Measurements from ENCODE around the gene POLL.
"Not testable (repeated sequence)": the region's sequence is repeated elsewhere in the genome, so short reads cannot be mapped to it uniquely, and the experiment has no call there.

POLL gene

DNA sequence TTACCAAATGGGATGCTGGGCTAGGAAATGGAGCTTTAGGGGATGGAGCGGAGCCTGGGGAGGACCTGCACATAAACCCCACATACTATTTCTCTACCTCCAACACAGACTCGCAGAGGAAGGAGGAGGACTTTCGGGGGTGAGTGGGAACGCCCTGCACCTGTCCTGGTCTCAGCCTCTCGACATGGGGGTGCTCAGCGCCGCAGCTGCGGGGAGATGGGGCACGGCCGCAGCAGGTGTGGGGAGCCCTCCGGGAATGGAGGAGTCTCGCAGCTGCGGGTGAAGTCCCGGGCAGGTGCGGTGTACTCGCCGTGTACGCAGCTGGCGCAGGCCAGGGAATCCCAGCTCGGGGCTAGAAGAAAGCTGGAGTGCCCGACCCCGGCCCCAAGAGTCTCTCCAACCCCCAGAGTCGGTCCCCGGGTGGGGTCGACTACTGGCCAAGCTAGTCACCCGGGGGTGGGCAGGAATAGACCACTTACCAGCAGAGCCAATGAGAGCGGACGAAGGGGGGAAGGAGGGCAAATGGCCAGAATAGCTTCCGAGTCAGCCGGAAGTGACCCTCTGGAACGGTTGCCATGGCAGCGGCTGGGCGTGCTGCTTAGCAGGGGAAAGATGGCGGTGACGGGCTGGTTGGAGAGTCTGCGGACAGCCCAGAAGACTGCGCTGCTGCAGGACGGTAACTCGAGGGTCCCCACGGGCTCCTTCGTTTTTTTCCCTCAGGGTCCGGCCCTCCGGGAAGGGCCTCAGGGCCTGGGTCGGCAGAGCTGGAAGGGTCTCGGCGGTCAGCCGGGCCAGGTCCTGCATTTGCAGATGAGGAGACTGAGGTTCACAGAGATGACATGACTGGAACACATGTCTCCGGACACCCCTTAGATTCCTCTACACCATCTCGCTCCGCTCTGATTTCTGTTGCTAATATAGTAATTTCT, at the start of gene POLL, which contains the start of gene DPCD:
POLL (minus strand) TSS at position 533 of the 929 bp plus-strand sequence. CDS start 897 bp downstream, outside the sequence.
DPCD (plus strand) TSS at position 597 of the 929 bp plus-strand sequence; CDS start at position 613, 16 bp downstream.
- DNase-seq = peak; percentile 87

DNA sequence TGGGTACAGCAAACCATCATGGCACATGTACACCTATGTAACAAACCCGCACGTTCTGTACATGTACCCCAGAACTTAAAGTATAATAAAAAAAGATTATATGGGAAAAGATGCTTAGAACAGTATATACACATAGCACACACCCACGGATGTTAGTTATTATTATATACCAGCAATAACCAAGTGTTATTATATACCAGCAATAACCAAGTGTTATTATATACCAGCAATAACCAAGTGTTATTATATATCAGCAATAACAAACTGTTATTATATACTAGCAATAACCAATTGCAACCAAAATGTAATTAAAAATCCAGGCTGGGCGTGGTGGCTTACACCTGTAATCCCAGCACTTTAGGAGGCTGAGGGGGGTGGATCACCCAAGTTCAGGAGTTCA, 45.5 kb upstream of the POLL start:
- not testable (repeated sequence) for DNase-seq

DNA sequence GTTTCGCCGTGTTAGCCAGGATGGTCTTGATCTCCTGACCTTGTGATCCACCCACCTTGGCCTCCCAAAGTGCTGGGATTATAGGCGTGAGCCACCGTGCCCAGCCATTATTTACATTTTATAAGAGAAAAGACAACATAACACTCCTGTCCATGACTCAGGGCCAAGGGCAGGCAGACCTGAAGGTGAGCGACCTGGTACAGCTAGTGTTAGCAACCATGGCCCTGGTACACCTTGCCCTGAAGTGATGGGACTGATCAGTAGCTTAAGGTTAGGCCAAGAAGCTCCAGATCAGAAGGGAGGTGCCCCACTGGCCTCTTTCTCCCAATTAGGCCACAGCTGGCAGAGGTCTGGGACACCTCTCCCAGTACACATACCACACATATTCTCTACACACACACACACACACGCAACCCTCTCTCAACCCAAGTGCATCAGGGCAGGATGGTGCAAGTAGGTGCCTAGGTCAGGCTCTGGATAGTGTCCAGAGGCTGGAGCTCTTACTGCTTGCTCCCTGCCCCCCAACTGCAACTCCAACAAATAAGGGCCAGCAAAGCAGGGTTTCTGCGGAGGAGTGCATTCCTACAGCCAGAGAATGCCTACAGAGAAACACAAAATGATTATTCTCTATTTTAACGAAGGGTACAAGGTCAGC, 43.9 kb upstream of the POLL start:
- DNase-seq = no peak

DNA sequence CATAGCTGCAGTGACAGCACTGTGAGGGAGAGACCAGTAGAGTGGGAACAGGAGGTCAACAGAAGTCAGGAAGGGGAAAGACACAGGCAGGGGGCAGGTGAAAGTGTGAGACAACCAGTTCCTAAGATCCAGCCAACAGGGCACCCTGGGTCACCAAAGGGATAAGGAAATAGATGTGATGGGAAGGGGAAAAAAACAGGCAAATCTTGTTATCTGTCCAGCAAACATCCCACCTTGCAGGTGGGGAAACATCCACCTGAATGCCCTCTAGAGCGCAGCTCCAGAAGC, 42.5 kb upstream of the POLL start:
- DNase-seq = no peak

DNA sequence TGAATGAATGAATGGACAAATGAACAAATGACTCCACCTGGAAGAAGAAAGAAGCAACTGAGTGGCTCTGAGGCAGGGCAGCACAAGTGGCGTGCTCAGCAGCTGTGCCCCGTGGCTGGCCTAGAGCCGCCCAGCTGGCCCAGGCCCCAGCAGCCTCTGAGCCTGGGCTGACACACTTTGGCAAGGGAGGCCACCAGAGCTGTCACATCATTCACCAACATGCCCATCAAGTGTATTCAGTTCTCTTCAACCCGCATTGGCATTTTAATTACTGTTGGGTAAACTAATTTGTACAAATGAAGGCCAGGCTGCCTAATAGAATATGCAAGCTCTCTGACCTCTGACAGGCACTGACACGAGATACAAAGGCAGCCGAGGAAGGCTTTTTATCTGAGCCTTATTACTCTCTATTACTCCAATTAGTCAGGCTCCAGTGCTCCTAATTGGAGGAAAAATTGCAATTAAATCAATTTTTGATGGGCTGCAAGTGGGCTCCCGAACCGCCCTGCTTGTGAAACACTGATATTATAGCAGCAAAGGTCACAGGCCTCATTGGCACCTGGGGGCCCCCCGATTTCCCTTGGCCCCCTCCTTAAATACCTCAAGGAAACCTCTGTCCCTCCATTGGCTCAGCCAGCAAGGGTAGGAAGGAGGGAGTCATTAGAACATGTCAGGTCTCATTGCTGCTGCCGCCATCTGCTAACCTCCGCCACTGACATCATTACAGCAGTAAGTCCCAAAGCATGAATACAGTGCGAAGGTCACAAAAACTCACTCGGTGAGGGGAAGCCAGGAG, 42.0 kb upstream of the POLL start:
- DNase-seq = no peak

DNA sequence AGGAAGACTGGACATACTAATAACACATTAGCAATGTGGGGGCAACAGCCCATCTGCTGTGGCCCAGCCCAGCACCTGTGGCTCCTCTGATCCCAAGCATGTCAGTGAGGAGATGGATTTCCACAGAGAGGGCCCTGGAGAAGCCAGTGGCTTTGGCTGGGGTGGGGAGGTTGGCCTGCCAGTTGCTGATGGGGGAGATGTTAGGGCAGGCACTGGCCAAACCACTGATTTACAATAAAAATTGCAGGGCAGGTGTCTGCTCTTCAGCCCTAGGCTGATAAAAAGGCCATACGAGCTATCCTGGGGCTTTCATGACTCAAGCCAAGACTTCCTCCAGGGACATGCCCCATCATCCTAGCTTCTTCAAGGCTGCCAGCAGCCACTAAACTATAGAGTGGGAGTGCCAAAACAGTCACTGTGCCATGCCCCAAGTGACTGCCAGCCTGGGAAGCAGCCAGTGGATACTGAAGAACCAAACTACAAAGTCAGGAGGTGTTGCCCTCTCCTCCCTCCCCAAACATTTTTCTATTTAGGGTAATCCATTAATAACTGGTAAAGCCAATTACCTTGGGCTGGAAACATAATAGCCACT, 37.9 kb upstream of the POLL start:
- DNase-seq = no peak

DNA sequence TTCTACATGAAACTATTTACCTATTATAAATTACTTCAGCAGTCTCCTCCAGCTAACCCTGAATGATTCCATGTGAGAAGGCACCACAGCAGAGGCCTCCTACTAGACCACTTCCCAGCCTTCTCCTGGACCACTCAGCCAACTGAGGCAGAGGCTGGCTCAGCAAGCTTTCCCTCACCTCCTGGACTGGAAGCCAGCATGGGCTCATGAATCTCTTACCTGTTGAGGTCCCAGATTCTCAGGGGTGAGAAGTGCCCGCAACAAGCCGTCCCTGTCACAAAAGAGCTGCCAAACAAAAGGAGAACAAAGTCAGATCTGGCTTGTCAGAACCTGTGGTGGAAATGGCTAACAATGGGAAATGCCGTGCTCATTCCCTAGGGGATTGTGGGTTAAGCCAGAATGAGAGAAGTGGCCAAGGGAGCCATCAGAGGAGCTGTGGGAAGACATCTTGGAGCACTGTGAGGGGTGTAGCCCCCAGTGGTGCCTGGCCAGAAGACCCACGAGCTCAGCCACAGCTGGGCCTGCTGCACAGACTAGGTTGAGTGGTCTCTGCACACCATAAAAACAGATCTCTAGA, 36.6 kb upstream of the POLL start:
- DNase-seq = no peak

DNA sequence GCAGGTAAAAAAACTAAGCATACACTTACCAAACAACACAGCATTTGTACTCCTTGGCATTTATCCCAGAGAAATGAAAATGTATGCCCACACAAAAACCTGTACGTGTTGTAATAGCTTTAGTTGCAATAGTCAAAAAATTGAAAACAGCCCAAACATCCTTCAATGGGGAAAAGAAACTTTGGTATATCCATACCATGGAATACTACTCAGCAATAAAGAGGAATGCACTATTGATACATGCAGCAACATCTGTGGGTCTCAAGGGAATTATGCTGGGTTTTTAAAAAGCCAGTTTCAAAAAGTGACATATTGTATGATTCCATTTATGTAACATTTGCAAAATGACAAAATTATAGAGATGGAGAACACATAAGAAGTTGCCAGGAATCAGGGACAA, 35.5 kb upstream of the POLL start:
- DNase-seq = no peak

DNA sequence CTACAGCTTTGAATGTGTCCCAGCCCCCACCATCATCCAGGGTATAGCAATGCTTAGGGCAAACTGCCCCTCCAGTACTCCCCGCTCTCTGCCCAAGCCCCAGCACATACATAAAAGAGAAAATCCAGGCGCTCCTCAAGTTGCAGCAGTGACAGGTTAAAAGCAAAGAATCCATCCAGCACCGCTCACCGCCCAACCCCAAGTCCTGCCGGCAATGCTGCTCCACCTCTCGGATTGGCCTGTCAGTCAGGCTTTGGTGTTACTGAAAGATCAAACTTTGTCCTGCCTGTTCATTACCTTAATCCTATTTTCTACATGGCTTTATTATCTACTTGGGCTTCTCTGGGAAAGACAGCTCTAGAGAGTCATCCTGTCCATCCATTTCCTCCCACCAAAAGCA, 31.9 kb upstream of the POLL start:
- DNase-seq = no peak

DNA sequence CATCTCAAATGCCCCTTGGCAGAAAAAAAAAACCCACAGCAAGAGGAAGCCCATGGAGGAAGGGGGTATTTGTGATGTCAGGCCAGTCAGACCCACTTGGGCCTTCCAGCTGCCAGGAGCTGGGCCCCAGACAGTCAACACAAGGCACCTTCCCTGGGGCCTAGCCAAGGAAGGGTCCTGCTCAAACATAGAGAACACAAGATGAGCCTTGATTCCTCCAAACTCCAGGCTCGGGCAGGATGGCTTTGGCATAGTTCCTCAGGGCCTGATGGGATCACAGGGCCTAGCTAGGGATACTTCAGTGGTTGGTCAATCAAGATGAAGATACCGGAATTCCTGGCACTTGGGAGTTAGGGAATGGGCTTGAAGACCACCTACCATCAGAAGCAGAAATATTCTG, 30.8 kb upstream of the POLL start:
- DNase-seq = no peak

DNA sequence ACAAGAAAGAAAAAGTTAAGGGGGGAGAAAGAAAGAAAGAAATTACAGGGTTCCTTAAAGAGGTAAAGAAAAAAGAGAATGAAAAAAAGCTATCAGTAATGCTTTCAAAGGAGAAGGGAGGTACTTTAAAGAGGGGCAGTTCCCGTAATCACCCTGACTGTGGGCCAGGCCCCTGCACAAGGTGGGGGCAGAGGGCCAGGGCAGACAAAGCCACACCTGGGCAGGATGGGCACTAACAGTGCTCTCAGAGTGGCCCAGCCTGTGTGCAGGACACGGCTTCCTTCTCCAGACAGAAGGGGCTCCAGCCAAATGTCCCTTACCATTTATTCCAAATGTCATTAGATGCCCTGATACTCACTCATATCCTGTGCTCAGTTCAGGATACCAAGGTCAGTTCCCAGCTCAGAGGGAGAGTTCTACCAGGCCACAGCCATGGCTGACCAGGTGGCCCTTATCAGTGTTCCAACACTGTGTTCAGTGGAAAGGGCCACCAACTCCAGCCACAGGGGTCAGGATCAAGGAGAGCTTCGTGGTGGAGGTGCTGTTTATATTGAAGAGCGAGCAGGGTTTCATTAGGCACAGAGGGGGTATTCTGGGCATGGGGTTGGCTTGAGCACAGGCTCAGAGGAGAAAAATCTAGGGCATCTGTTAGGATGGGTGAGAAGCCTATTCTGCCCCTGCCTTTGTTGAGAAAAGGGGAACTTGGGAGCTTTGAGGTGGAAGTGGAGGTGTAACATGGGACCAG, 29.9 kb upstream of the POLL start:
- no peak for DNase-seq

DNA sequence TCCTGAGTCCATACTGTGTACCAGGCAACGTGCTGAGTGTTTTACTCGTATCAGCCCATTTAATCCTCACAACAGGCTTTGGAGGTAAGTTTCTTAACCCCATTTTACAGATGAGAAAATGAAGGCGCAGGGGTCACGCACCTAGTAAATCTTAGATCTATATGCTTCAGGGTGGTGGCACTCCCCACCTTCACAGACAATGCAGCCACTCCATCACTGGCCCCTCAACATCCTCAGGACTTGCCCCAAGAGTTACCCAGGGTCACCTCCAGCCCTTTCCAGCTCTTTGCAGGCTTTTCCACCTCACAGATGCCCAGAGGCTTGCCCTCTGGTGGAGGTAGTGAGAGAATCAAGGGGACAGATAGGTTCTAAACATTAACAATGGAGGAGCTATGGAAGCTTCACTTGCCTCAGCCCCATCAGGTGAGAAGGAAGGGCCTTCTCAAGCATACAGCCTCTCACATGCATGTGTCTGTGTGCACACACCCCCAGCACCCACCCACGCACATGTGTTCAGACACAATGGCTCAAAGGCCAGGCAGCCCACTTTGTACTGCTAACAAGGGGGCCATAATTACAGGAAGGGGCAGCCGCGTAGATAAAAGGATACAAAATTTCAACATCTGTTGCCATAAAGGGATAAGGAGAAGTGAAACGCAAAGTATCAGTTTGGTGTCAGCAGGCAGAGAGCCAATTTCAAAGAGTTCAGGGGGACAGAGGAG, 29.2 kb upstream of the POLL start:
- DNase-seq = no peak

DNA sequence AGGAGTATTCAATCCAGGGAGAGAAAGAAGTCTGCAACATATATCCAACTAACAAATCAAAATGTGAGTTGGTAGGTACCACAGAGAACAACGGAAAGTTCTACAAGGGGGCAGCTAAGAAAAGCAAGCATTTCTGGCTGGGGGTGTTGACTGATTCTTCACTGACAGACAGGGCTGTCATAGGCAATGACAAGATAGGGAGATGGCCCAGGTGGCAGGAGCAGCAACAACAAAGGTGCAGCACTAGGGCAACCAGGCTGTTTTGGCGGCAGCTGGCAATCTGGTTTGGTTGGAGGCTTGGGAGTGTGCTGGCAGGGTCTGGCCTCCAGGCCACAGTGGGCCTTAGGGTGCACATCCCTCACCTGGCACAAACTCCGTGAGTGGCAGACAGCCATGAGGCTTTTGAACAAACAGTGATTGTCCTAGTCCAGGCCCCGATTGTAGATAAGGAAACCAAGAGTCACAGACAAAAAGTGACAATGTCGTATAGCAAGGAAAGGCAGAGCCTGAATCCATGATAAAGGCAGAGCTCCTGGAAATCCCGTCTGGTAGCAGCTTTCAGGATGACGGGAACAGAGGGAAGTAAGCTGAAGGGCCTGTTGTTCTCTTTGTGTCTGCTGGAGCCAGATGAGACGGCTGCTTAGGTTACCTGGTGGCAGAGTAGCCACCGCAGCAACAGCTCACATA, 28.5 kb upstream of the POLL start:
- DNase-seq = no peak

DNA sequence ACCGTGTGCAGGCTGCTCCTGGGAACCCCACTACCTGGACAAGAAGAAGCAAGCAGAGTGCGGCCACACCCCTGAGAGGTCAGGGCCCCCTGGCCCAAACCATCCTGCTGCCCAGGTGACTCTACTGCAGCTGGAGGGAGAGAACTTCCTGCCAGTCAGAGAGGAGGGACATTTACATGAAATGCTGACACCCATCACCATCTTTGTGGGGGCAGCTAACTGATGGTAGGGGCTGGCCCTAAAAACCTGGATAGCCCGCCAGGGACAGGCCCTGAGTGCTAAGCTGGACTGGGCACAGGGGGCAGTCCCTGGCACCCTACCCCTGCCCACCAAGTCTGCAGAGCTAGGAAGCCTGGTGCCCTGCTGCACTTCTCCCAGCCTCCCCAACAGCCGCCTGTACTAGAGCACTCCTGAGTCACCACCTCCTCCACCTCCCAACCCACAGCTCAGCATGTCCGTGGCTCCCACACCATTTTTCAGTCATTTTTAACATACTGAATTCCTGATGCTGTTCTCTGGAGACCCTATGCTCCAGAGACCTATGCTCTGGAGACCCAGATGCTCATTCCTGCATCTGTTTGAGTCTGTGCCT, 27.6 kb upstream of the POLL start:
- no peak for DNase-seq

DNA sequence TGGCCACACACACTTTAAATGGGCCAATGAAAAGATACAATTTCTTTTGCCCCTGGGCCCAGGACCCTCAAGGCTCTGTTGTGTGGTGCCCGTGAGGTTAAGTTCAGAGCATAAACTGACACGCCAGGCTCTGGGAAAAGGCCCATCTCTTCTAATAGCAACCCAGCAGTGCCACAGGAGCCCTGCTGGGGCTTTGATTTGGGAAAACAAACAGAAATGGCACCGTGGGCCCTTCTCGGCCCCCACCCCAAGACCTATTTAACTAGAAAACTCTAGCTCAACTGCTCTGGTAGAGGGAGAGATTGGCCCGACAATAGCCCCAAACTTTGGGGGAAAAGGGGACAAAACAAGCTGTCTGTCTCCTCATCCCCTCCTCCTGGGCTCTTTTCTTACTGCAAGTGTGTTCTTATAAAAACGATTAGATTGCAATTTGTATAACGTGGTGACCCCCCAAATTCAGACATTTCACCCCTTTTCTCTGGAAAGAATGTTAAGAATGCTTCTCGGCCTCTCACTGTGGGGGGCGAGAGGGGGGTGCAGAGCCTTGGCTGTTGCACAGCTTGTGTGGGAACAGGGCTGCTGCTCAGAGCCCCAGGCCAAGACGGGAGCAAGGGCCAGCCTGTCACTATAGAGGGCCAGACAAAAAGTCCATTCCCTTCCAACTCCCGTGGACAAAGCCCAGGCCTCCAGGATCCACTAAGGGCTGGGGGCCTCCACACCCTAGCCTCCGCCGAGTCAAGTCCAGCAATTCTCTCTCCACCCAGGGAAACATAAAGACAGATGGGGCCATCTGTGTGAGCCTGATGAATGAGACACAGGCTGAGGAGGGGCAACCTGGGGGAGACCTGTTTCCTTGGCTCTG, 26.8 kb upstream of the POLL start:
- no peak for DNase-seq

DNA sequence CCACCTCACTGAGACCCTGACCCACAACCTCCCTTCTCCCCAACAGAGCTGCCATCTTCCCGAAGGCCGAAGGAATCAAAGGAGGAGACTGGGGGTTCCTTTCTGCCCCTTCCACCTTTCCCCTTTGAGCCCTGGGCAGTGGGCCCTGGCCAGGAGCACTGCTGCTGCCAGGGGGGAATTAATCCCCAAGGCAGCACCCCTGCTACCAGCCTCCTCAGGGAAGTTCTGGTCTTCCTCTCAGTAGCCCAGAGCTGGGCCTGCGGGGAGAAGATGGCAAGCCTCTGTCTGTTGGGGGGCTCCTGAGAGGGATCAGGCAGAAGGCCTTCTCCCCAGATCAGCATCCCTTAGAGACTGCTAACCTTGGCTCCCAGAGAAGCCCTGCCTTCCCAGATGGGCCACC, 25.6 kb upstream of the POLL start:
- DNase-seq = no peak

DNA sequence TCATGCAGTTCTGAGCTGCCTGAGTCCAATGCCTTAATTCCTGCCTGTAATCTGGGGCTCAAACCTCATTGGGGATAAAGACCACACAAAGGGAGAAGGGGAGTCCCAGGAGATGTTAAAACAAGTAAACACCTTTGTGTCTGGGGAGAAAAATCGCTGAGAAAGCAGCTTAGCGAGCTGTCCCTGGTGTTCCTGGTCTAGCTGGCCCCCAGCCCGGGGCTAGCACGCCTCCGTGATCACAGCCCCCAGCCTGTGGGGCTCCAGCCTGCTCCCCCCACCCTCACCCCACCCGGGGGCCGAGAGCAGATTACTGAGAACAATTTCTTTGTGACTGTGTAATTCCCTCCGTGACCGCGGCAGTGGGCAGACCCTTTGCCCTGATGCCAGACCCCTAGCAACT, 24.8 kb upstream of the POLL start:
- no peak for DNase-seq

DNA sequence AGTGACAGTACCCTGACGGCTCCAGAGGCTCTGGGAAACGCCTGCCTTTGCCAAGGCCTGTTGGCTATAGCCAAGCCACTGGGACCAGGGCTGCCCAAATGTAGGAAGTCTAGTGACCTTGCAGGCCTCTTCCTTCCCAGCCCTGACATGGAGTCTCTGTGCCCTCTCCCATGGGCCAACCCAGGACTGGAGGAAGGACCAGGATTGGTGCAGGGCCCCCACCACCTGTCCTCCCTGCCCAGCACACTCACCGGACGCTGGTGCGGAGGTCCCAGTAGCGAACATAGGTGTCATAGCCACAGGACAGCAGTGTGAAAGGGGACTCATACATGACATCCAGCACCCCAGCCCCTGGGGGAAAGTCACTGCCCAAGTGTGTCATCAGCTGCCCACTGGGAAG, 24.0 kb upstream of the POLL start:
- DNase-seq = no peak
